ES-I3 (cell line): ENCODE data around the gene ARFGAP3.

ENCODE experiments used
- H3K36me3 ChIP-seq: 2 replicates; pipeline ENCODE4 v1.6.1; 2013; ENCODE audit warnings: mild to moderate bottlenecking, low read length, control low read depth, moderate library complexity; ENCODE audit not compliant: insufficient read depth
- H3K4me1 ChIP-seq: 2 replicates; pipeline ENCODE4 v1.6.1; 2013; ENCODE audit warnings: mild to moderate bottlenecking, control low read depth, low read length; ENCODE audit not compliant: insufficient read depth
- H3K9ac ChIP-seq: 2 replicates; pipeline ENCODE4 v1.6.1; 2013; ENCODE audit warnings: low read depth, mild to moderate bottlenecking, low read length, moderate library complexity
- H3K9me3 ChIP-seq: 2 replicates; pipeline ENCODE4 v1.6.1; 2013; ENCODE audit warnings: mild to moderate bottlenecking, low read length, moderate library complexity; ENCODE audit not compliant: control insufficient read depth, insufficient read depth

ARFGAP3 gene

GRCh38 chr22:42836026-42836425 is 21.0 kb downstream of the ARFGAP3 start:
- Histone ChIP-seq H3K36me3 (peaks cover 4% of the 10 kb centered on the region; the same call in 1 of the 2 replicates), H3K9ac (no peak overlapping the region), H3K4me1 (no peaks in the 10 kb centered on the region), H3K9me3 (no peaks in the 10 kb centered on the region)

GRCh38 chr22:42834177-42834949 is 22.7 kb downstream of the ARFGAP3 start:
- Histone ChIP-seq H3K4me1 (no peaks in the 10 kb centered on the region), H3K9me3 (no peaks in the 10 kb centered on the region), H3K9ac (no peak overlapping the region), H3K36me3 (no peaks in the 10 kb centered on the region; the same call in 1 of the 2 replicates)

DNA sequence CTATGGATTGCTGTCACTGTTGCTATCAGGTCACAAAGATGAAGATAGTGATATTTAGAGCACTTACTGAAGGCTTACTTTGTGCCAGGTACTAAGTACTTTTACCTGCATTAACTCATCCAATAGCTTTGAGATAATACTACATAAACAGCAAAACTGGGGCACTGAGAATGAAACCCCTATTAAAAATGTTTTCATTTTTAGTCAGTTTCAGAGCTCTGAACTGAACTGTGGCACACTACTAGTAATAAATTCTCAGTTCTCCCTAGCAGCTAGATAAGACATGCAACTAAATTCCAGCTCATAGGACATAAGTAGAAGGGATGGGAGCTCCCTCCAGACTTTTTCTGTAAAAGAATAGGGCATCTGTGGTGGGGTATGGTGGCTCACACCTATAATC is 24.0 kb downstream of the ARFGAP3 start:
- no peaks in the 10 kb centered on the region for H3K4me1 ChIP-seq
- H3K9ac ChIP-seq = no peak overlapping the region
- H3K36me3 ChIP-seq = no peaks in the 10 kb centered on the region; the same call in 1 of the 2 replicates
- no peaks in the 10 kb centered on the region for H3K9me3 ChIP-seq

DNA sequence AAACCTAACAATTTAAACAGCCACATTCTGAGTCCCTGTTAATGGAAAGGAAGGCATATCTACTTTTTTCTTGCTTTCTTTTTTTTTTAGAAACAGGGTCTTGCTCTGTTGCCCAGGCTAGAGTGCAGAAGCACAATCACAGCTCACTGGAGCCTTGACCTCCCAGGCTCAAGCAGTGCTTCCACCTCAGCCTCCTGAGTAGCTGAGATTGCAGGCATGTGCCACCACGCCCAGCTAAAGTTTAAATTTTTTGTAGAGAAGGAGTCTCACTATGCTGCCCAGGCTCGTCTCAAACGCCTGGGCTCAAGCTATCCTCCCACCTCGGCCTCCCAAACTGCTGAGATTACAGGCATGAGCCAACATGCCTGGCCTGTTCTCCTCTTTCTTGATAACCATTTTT is 25.4 kb downstream of the ARFGAP3 start:
- H3K9ac ChIP-seq = no peak overlapping the region
- no peaks in the 10 kb centered on the region; the same call in 1 of the 2 replicates for H3K36me3 ChIP-seq
- no peaks in the 10 kb centered on the region for H3K4me1 ChIP-seq
- no peaks in the 10 kb centered on the region for H3K9me3 ChIP-seq

DNA sequence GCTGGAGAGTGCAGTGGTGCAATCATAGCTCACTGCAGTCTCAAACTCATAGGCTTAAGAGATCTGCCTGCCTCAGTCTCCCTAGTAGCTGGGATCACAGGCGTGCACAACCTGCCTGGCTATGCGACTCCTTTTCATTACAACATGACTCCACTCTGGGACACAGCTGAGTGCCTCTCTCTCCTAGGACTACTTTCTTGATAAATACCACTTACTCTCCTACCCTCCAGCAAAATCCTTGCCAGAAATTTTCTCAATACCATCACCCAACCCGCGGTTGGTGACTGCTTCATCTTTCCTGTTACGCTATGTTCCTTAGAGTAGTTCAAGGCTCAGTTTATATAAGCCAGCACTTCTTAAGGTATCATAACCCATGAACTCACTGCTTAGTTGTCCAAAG is 26.9 kb downstream of the ARFGAP3 start:
- Histone ChIP-seq H3K4me1 (no peaks in the 10 kb centered on the region), H3K9me3 (no peaks in the 10 kb centered on the region), H3K9ac (no peak overlapping the region), H3K36me3 (no peaks in the 10 kb centered on the region; the same call in 1 of the 2 replicates)

- H3K9ac ChIP-seq = no peak overlapping the region
- 0 out of 2 replicates have a peak, but pooled peaks cover 4% of the 10 kb centered on the region for H3K36me3 ChIP-seq
- no peaks in the 10 kb centered on the region for H3K4me1 ChIP-seq
- no peaks in the 10 kb centered on the region for H3K9me3 ChIP-seq
Measured at GRCh38 chr22:42829302-42829701, 27.8 kb downstream of the ARFGAP3 start.

DNA sequence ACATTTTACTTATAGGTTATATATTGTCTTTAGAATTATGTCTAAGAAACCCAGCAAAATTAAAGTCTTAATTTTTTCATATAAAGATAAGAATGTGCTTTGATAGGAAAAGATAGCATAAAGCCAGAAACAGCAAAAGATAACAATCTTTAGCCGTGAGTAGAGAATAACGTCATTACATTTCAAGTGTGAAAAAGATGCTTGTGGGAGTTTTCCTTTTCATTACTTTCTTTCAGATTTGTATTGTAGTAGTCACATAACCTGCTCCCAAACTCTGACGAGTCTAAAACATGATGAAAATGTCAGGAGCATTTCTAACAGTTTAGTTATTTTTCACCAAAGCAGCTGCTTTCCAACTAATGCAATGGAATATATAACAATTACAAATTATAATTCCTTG is 31.3 kb downstream of the ARFGAP3 start:
- H3K9me3 ChIP-seq = peaks cover 8% of the 10 kb centered on the region
- H3K36me3 ChIP-seq = peaks cover 7% of the 10 kb centered on the region; the same call in 1 of the 2 replicates
- H3K4me1 ChIP-seq = no peaks in the 10 kb centered on the region
- H3K9ac ChIP-seq = no peak overlapping the region

DNA sequence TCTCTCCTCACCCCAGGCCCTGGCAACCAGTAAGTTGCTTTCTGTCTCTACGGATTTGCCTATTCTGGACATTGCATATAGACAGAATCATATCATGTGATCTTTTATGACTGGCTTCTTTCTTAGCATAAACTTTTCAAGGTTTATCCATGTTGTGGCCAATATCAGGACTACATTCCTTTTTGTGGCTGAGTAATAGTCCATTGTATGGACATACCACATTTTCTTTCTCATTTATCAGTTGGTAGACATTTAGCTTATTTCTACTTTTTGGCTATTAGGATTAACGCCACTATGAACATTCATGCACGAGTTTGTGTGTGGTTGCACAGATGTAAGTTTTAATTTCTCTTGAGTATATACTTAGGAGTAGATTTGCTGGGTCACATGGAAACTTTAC is 35.7 kb downstream of the ARFGAP3 start:
- H3K36me3 ChIP-seq = peaks cover 7% of the 10 kb centered on the region; the same call in 1 of the 2 replicates

GRCh38 chr22:42820045-42820763 is 36.9 kb downstream of the ARFGAP3 start:
- Histone ChIP-seq H3K4me1 (no peaks in the 10 kb centered on the region), H3K9ac (no peak overlapping the region), H3K36me3 (peaks cover 7% of the 10 kb centered on the region; the same call in 1 of the 2 replicates)

More for the DNA sequence above, 35.7 kb downstream of the ARFGAP3 start:
- Histone ChIP-seq H3K9me3 (peaks cover 8% of the 10 kb centered on the region), H3K4me1 (no peaks in the 10 kb centered on the region), H3K9ac (no peak overlapping the region)

DNA sequence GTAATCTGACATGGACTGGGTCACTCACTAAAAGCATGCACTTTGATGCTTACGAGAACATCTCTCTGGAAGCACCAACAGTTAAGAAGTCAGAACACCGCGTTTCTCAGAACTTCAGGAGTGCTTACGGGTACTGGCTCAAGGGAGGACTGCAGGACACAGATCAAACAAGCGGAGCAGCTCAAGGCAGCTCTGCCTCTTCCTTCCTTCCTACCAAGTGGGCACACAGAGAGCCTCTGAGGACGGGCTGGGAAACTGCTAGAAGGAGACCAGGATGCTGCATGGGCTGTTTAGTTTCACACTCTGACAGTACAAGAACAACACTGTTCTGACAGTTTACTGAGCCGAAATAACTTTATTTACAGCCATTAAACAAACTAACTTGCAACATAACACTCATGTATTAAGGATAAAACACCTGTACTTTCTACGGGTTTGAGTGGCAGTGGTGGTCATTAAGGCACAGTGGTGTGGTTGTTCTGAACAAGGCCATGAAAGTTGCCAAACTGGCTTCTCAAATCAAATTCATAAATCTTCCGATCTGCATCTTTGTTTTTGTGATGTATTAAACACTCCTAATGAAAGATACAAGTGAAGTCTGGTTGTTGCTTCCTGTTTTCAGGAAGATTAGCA is 37.5 kb downstream of the ARFGAP3 start:
- Histone ChIP-seq H3K9me3 (peaks cover 8% of the 10 kb centered on the region), H3K36me3 (peaks cover 2% of the 10 kb centered on the region; the same call in 1 of the 2 replicates), H3K4me1 (no peaks in the 10 kb centered on the region), H3K9ac (no peak overlapping the region)

More at GRCh38 chr22:42820045-42820763, 36.9 kb downstream of the ARFGAP3 start:
- peaks cover 8% of the 10 kb centered on the region for H3K9me3 ChIP-seq

GRCh38 chr22:42817556-42817955 is 39.5 kb downstream of the ARFGAP3 start:
- H3K9me3 ChIP-seq = peaks cover 8% of the 10 kb centered on the region; the same call in 1 of the 2 replicates
- H3K36me3 ChIP-seq = peaks cover 2% of the 10 kb centered on the region; the same call in 1 of the 2 replicates
- H3K9ac ChIP-seq = no peak overlapping the region
- H3K4me1 ChIP-seq = no peaks in the 10 kb centered on the region

DNA sequence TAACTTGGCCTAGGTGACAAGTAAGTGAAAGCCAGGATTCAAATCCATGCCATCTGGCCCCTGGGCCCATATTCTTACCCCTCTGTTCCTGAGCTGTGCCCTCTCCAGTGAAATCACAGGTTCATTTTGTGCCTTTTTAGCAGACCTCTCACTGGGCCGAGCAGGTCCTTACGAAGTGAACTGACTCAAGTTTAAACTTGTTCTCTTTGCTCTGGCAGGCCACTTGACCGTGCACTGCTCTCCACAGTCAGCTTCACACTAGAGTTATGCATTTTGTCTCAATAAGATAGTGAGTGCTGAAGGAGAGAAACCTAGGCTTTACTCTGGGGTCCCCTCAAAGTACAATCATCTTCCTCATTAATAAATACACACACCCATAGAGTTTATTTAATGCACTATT is 40.7 kb downstream of the ARFGAP3 start:
- Histone ChIP-seq H3K9ac (no peak overlapping the region), H3K4me1 (no peaks in the 10 kb centered on the region), H3K36me3 (peaks cover under 1% of the 10 kb centered on the region; the same call in 1 of the 2 replicates), H3K9me3 (0 out of 2 replicates have a peak, but pooled peaks cover 3% of the 10 kb centered on the region)

- Histone ChIP-seq H3K4me1 (no peaks in the 10 kb centered on the region), H3K36me3 (no peaks in the 10 kb centered on the region; the same call in 1 of the 2 replicates), H3K9me3 (no peaks in the 10 kb centered on the region), H3K9ac (no peak overlapping the region)
Measured at GRCh38 chr22:42814616-42815015, 42.5 kb downstream of the ARFGAP3 start.

DNA sequence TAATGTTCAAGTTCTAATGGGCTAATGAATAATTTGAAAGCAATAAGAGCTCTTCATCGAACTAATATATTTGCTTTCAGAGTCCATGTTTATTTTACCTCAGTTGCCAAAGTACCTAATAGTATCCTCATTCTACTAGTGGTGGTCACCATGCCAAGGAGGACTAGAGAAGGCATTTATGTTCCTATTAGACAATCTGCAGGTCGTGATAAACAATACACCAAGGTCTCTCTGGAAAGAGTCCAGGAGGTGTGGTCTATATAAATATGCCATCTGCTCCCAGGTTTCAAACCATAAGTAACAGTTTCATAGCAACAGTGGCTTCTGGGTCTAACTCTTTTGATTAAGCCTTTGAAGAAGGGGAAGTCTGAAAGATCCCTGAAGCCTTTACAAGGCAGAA is 42.9 kb downstream of the ARFGAP3 start:
- no peaks in the 10 kb centered on the region; the same call in 1 of the 2 replicates for H3K36me3 ChIP-seq
- no peaks in the 10 kb centered on the region for H3K4me1 ChIP-seq
- no peak overlapping the region for H3K9ac ChIP-seq
- no peaks in the 10 kb centered on the region for H3K9me3 ChIP-seq
